Fibroblast of skin of right quadriceps (primary cell): ENCODE measurements around the gene FAM120B.
"Not testable (repeated sequence)": the region's sequence is repeated elsewhere in the genome, so short reads cannot be mapped to it uniquely, and the experiment has no call there.

ENCODE experiments used
- DNase-seq: peaks from one replicate; pipeline ENCODE4 v3.0.0-alpha.2; 2013

The FAM120B gene

GRCh38 chr6:170394980-170395379, 88.4 kb downstream of the FAM120B start:
- no peak for DNase-seq

- not testable (repeated sequence) for DNase-seq
Observed at GRCh38 chr6:170398743-170399369, 92.3 kb downstream of the FAM120B start.

- DNase-seq: not testable (repeated sequence)
Observed at GRCh38 chr6:170399955-170400558, 93.5 kb downstream of the FAM120B start.

- no peak for DNase-seq
Observed at GRCh38 chr6:170402318-170403040, 95.9 kb downstream of the FAM120B start.

- DNase-seq: peak; percentile 77
Observed at GRCh38 chr6:170403451-170403850, 96.9 kb downstream of the FAM120B start.

- no peak for DNase-seq
Observed at GRCh38 chr6:170404036-170404435, 97.5 kb downstream of the FAM120B start.

- DNase-seq: no peak
Observed at GRCh38 chr6:170404697-170405096, 98.1 kb downstream of the FAM120B start.

GRCh38 chr6:170405311-170405975, 98.9 kb downstream of the FAM120B start:
- peak; percentile 98 for DNase-seq

GRCh38 chr6:170407200-170407599, 100.6 kb downstream of the FAM120B start:
- no peak for DNase-seq

GRCh38 chr6:170407932-170408331, 101.4 kb downstream of the FAM120B start:
- no peak for DNase-seq

- not testable (repeated sequence) for DNase-seq
Observed at GRCh38 chr6:170409746-170410145, 103.2 kb downstream of the FAM120B start.

GRCh38 chr6:170410241-170410640, 103.7 kb downstream of the FAM120B start:
- DNase-seq: no peak

GRCh38 chr6:170415318-170415717, 108.8 kb downstream of the FAM120B start:
- DNase-seq: no peak

GRCh38 chr6:170416303-170416702, 109.7 kb downstream of the FAM120B start:
- no peak for DNase-seq

GRCh38 chr6:170416959-170417606, 110.5 kb downstream of the FAM120B start:
- no peak for DNase-seq

GRCh38 chr6:170417881-170418280, 111.3 kb downstream of the FAM120B start:
- no peak for DNase-seq

GRCh38 chr6:170420283-170420682, 113.7 kb downstream of the FAM120B start:
- no peak for DNase-seq

GRCh38 chr6:170420791-170421776, 114.5 kb downstream of the FAM120B start:
- DNase-seq: no peak

- DNase-seq: no peak
Observed at GRCh38 chr6:170421921-170422320, 115.4 kb downstream of the FAM120B start.

- no peak for DNase-seq
Observed at GRCh38 chr6:170423030-170423429, 116.5 kb downstream of the FAM120B start.

- no peak for DNase-seq
Observed at GRCh38 chr6:170423814-170424603, 117.5 kb downstream of the FAM120B start.
